Measurements from ENCODE around the gene ZNF219. TPM values are rescaled to one million over a fixed set of nuclear protein-coding genes. Genes with fewer than 3 reads are reported as not detected.
A peak's percentile ranks its signal among the peaks of the same experiment; 100 is the strongest.

ZNF219 gene
- total RNA-seq: 1 to 10 TPM; 5.8 to 5.9 TPM

DNA sequence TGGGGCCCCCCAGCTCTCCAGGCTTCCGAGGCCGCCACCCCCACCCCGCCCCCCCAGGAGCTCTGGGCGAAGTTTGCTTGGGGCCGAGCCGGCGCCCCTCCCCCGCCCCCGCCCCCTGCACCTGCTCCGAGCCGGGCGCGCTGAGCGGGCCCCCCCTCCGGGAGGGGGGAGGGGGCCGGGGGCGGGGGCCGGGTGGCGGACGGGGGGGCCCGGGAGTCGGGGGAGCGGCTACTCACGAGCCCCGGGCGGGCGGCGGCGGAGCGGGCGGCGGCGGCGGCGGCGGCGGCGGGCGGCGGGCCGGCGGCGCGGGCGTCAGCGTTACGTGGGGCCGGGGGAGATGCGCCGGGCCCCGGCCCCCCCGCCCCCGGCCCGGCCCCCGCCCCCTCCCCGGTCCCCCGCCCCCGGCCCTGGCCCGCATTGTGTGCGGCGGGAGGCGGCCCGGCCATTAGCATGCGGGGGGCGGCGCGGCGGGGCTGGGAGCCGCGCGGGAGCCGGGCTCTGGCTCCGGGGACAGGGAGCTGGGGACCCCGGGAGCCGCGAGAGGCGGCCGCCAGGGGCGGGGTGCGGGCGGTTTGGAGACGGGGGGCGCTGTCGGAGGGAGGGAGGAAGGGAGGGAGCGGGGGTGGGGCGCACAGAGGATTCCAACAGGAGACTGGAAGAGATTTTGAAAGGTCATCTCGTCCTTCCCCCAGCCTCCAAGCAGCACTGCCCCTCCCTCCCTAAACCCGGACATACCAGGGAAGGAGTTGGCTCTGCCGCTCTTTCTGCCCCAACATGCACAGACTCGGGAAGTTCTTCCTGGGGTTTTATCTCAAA is at the start of gene ZNF219:
ZNF219 (minus strand) TSS at position 580 of the 816 bp plus-strand sequence. CDS start 5,064 bp downstream, outside the sequence.
- peaks cover 21% of the 10 kb centered on the region for H3K27me3 Mint-ChIP-seq
- peaks cover 2% of the 10 kb centered on the region for H3K36me3 Mint-ChIP-seq
- peaks cover 34% of the 10 kb centered on the region for H3K4me1 Mint-ChIP-seq
- no peaks in the 10 kb centered on the region for H3K9me3 Mint-ChIP-seq (ENCODE audit: low read depth)
- peak within 1 kb of the TSS; percentile 73 for H3K4me3 Mint-ChIP-seq
- CTCF ChIA-PET: interaction anchor here (0.6 to 7.8 kb wide), 6 partner anchors 9 to 83 kb away, joined by 3 to 170 read pairs (median 6); partner anchors contain the start of gene ARHGEF40
- ATAC-seq: peak; percentile 56
- H3K27ac Mint-ChIP-seq: peak within 1 kb of the TSS; percentile 8
- no peak for DNase-seq

- ATAC-seq: no peak
These were observed 47.0 kb upstream of the ZNF219 start for GRCh38 chr14:21145437-21145836.

DNA sequence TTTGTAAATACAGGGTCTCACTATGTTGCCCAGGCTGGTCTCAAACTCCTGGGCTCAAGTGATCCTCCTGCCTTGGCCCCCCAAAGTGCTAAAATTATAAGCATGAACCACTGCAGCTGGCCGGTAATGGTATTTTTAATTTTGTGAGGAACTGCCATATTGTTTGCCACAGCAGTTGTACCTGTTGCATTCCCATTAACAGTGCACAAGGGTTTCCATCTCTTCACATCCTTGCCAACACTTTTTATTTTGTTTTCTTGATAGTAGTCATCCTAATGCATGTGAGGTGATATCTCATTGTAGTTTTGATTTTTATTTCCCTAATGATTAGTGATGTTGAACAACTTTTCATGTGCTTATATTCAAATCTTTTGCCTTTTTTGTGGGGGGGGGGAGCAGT is 43.9 kb upstream of the ZNF219 start:
- H3K4me3 Mint-ChIP-seq: no peak overlapping the region
- CTCF ChIA-PET: no interaction called here
- H3K27ac Mint-ChIP-seq: no peak overlapping the region
- H3K9me3 Mint-ChIP-seq (ENCODE audit: low read depth): peaks cover 5% of the 10 kb centered on the region
- peaks cover 19% of the 10 kb centered on the region for H3K27me3 Mint-ChIP-seq
- H3K36me3 Mint-ChIP-seq: peaks cover 2% of the 10 kb centered on the region
- DNase-seq (no peak), ATAC-seq (no peak)
- no peaks in the 10 kb centered on the region for H3K4me1 Mint-ChIP-seq

More at GRCh38 chr14:21145437-21145836, 47.0 kb upstream of the ZNF219 start:
- no peak for DNase-seq
- no peak overlapping the region for H3K4me3 Mint-ChIP-seq
- H3K27me3 Mint-ChIP-seq: peaks cover 19% of the 10 kb centered on the region
- peaks cover 5% of the 10 kb centered on the region for H3K9me3 Mint-ChIP-seq (ENCODE audit: low read depth)
- no peak overlapping the region for H3K27ac Mint-ChIP-seq
- H3K4me1 Mint-ChIP-seq: no peaks in the 10 kb centered on the region
- H3K36me3 Mint-ChIP-seq: peaks cover 2% of the 10 kb centered on the region
- CTCF ChIA-PET: interaction anchor here (2.1 kb wide), 1 partner anchor 9 kb away, joined by 5 read pairs; no protein-coding TSS in a partner anchor

DNA sequence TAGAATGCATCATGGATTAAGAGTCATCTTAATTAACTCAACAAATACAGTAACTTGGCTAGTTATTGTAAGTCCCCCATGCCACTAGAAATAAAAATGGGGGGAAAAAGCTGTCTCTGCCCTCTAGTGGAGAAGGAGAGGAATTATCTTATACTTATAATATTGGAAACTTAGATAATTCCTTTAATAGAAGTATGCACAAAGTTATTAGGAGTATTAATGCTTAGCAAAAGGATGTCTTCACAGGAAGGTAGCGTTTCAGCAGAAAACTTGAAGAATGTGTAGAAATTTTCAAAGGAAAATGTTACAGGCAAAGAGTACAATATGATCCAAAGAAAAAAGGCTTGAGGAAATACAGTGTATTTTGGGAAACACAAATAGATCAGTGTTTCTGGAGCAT is 37.6 kb upstream of the ZNF219 start:
- CTCF ChIA-PET: interaction anchor here (1.0 to 3.7 kb wide), 5 partner anchors 11 to 121 kb away, joined by 3 to 15 read pairs (median 8); no protein-coding TSS in a partner anchor
- ATAC-seq (no peak), DNase-seq (no peak)
- H3K4me3 Mint-ChIP-seq: no peak overlapping the region
- H3K9me3 Mint-ChIP-seq (ENCODE audit: low read depth): no peaks in the 10 kb centered on the region
- no peak overlapping the region for H3K27ac Mint-ChIP-seq
- H3K36me3 Mint-ChIP-seq: no peaks in the 10 kb centered on the region
- H3K4me1 Mint-ChIP-seq: no peaks in the 10 kb centered on the region
- no peaks in the 10 kb centered on the region for H3K27me3 Mint-ChIP-seq

- DNase-seq (no peak), ATAC-seq (no peak)
- Mint-ChIP-seq H3K4me1 (no peaks in the 10 kb centered on the region), H3K27ac (no peak overlapping the region), H3K27me3 (peaks cover 6% of the 10 kb centered on the region), H3K36me3 (no peaks in the 10 kb centered on the region), H3K9me3 (ENCODE audit: low read depth) (no peaks in the 10 kb centered on the region), H3K4me3 (no peak overlapping the region)
- CTCF ChIA-PET: no interaction called here
These were observed 35.4 kb upstream of the ZNF219 start for GRCh38 chr14:21133901-21134300.

DNA sequence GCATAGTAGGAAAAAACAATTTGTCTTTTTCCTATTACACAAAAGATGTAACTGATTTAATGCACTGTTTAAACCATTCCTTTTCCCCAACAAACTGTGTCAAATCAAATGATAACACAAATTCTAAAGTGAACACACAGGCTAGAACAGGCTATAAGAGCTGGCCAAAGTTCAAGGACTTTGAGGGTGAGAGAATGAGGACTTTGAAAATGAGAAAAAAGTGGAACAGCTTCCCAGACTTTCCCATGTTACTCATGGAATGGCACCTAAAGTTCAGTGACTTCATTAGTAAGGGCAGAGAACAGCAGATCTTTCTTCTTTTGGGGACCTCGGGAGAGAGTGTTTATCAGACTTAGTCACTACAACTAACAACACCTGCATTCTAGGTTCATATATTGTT is 25.0 kb upstream of the ZNF219 start:
- DNase-seq: no peak
- Mint-ChIP-seq H3K27me3 (peaks cover 41% of the 10 kb centered on the region), H3K9me3 (ENCODE audit: low read depth) (no peaks in the 10 kb centered on the region), H3K4me3 (no peak overlapping the region), H3K36me3 (peaks cover 2% of the 10 kb centered on the region), H3K4me1 (peaks cover 11% of the 10 kb centered on the region), H3K27ac (no peak overlapping the region)
- ATAC-seq: no peak
- CTCF ChIA-PET: interaction anchor here (0.5 to 1.9 kb wide), 4 partner anchors 12 to 103 kb away, joined by 3 to 8 read pairs (median 4); no protein-coding TSS in a partner anchor

DNA sequence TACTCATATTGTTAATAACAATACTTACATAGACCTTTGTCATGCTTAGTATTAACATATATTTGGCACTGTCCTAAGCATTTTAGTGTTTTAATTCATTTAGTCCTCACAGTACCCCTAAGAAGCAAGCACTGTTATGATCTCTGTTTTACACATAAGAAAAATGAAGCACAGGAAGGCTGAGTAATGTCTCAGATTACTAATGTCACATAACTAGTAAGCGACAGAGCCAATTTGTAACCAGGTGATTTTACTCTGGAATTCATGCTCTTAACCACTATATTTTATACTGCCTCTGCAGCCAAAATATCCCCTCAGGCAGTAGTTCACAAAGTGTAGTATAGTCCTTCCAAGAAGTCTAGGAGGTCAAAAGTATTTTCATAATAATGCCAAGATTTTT is 22.7 kb upstream of the ZNF219 start:
- DNase-seq: no peak
- Mint-ChIP-seq H3K9me3 (ENCODE audit: low read depth) (no peaks in the 10 kb centered on the region), H3K4me1 (peaks cover 11% of the 10 kb centered on the region), H3K27ac (no peak overlapping the region), H3K36me3 (peaks cover 2% of the 10 kb centered on the region), H3K27me3 (peaks cover 22% of the 10 kb centered on the region), H3K4me3 (no peak overlapping the region)
- ATAC-seq: no peak
- CTCF ChIA-PET: no interaction called here

- Mint-ChIP-seq H3K9me3 (ENCODE audit: low read depth) (no peaks in the 10 kb centered on the region), H3K27me3 (peaks cover 20% of the 10 kb centered on the region), H3K27ac (no peak overlapping the region), H3K36me3 (peaks cover 2% of the 10 kb centered on the region), H3K4me3 (no peak overlapping the region), H3K4me1 (peaks cover 11% of the 10 kb centered on the region)
- CTCF ChIA-PET: no interaction called here
- DNase-seq (no peak), ATAC-seq (no peak)
These were observed 22.2 kb upstream of the ZNF219 start for GRCh38 chr14:21120686-21121085.

GRCh38 chr14:21118933-21119332 is 20.5 kb upstream of the ZNF219 start:
- Mint-ChIP-seq H3K27me3 (peaks cover 14% of the 10 kb centered on the region), H3K4me1 (peaks cover 11% of the 10 kb centered on the region), H3K4me3 (no peak overlapping the region), H3K27ac (no peak overlapping the region), H3K36me3 (no peaks in the 10 kb centered on the region), H3K9me3 (ENCODE audit: low read depth) (no peaks in the 10 kb centered on the region)
- ATAC-seq: no peak
- no peak for DNase-seq
- CTCF ChIA-PET: no interaction called here

- Mint-ChIP-seq H3K4me1 (peaks cover 18% of the 10 kb centered on the region), H3K36me3 (no peaks in the 10 kb centered on the region), H3K4me3 (no peak overlapping the region), H3K9me3 (ENCODE audit: low read depth) (no peaks in the 10 kb centered on the region), H3K27ac (no peak overlapping the region), H3K27me3 (no peaks in the 10 kb centered on the region)
- ATAC-seq: no peak
- CTCF ChIA-PET: interaction anchor here (0.7 to 3.4 kb wide), 2 partner anchors 9 to 21 kb away, joined by 3 to 13 read pairs; no protein-coding TSS in a partner anchor
- no peak for DNase-seq
These were observed 14.9 kb upstream of the ZNF219 start for GRCh38 chr14:21113369-21113768.

GRCh38 chr14:21112255-21112654 is 13.8 kb upstream of the ZNF219 start:
- Mint-ChIP-seq H3K27me3 (no peaks in the 10 kb centered on the region), H3K36me3 (no peaks in the 10 kb centered on the region), H3K9me3 (ENCODE audit: low read depth) (no peaks in the 10 kb centered on the region), H3K4me1 (peaks cover 18% of the 10 kb centered on the region), H3K27ac (no peak overlapping the region), H3K4me3 (no peak overlapping the region)
- DNase-seq (no peak), ATAC-seq (no peak)
- CTCF ChIA-PET: no interaction called here

- no peaks in the 10 kb centered on the region for H3K9me3 Mint-ChIP-seq (ENCODE audit: low read depth)
- CTCF ChIA-PET: interaction anchor here (1.0 to 12.5 kb wide), 7 partner anchors 14 to 95 kb away, joined by 3 to 339 read pairs (median 13); partner anchors contain the start of gene ARHGEF40
- H3K27me3 Mint-ChIP-seq: no peaks in the 10 kb centered on the region
- H3K4me3 Mint-ChIP-seq: no peak overlapping the region
- DNase-seq (peak; percentile 57), ATAC-seq (peak; percentile 71)
- peaks cover 33% of the 10 kb centered on the region for H3K4me1 Mint-ChIP-seq
- no peaks in the 10 kb centered on the region for H3K36me3 Mint-ChIP-seq
- no peak overlapping the region for H3K27ac Mint-ChIP-seq
These were observed 11.1 kb upstream of the ZNF219 start for GRCh38 chr14:21109377-21110138.

GRCh38 chr14:21108791-21109190 is 10.3 kb upstream of the ZNF219 start:
- CTCF ChIA-PET: interaction anchor here (1.0 to 12.5 kb wide), 6 partner anchors 18 to 116 kb away, joined by 3 to 339 read pairs (median 9); partner anchors contain the start of gene ARHGEF40
- no peak overlapping the region for H3K4me3 Mint-ChIP-seq
- no peak overlapping the region for H3K27ac Mint-ChIP-seq
- no peaks in the 10 kb centered on the region for H3K9me3 Mint-ChIP-seq (ENCODE audit: low read depth)
- H3K27me3 Mint-ChIP-seq: no peaks in the 10 kb centered on the region
- no peak for DNase-seq
- H3K36me3 Mint-ChIP-seq: no peaks in the 10 kb centered on the region
- H3K4me1 Mint-ChIP-seq: peaks cover 34% of the 10 kb centered on the region
- ATAC-seq: no peak
